Measurements from ENCODE around the gene SMARCA4. TPM values are rescaled to one million over a fixed set of nuclear protein-coding genes. Genes with fewer than 3 reads are reported as not detected.
A peak's percentile ranks its signal among the peaks of the same experiment; 100 is the strongest.
"Not testable (repeated sequence)": the region's sequence is repeated elsewhere in the genome, so short reads cannot be mapped to it uniquely, and the experiment has no call there.

SMARCA4 gene
- total RNA-seq, 4 donors from 2014 or later: 78.4 to 115 (median 81.7) TPM

DNA sequence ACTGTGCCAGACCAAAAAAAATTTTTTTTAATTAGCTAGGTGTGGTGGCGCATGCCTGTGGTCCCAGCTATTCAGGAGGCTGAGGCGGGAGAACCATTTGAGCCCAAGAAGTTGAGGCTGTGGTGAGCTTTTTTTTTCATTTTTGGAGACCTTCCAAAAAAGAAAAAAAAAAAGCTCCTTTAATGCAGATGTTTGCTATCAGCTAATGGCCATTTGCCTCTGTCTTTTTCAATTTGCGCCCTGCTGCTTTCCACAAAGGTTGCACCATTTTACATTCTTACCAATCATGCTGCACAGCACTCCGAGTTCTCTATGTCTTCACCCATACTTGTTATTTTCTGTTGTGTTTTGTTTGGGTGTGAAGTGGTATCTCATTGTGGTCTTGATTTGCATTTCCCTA lies 15.6 kb upstream of the SMARCA4 start:
- TF ChIP-seq, protein P1, sequence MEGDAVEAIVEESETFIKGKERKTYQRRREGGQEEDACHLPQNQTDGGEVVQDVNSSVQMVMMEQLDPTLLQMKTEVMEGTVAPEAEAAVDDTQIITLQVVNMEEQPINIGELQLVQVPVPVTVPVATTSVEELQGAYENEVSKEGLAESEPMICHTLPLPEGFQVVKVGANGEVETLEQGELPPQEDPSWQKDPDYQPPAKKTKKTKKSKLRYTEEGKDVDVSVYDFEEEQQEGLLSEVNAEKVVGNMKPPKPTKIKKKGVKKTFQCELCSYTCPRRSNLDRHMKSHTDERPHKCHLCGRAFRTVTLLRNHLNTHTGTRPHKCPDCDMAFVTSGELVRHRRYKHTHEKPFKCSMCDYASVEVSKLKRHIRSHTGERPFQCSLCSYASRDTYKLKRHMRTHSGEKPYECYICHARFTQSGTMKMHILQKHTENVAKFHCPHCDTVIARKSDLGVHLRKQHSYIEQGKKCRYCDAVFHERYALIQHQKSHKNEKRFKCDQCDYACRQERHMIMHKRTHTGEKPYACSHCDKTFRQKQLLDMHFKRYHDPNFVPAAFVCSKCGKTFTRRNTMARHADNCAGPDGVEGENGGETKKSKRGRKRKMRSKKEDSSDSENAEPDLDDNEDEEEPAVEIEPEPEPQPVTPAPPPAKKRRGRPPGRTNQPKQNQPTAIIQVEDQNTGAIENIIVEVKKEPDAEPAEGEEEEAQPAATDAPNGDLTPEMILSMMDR (IDR thresholded peaks at IDR 0.05): no peak
- TF ChIP-seq POLR2A (IDR thresholded peaks at IDR 0.05): no peak
- intact Hi-C loops (cut with DNase I; ENCODE audit: low total_unique reads): no loop called here
- 86 to 90% methylated on average over 4 of the region's 4 CpGs for WGBS, 2 donors
- no peak overlapping the region for H3K4me3 ChIP-seq (ENCODE audit: low read depth, poor library complexity, severe bottlenecking)
- DNase-seq (ENCODE audit: low spot score in 2 of 2): no peak

- intact Hi-C loops (cut with DNase I; ENCODE audit: low total_unique reads): no loop called here
- WGBS, 2 donors: 62 to 63% methylated on average over 6 of the region's 6 CpGs
- DNase-seq (ENCODE audit: low spot score in 2 of 2): no peak
- no peak overlapping the region for H3K4me3 ChIP-seq (ENCODE audit: low read depth, poor library complexity, severe bottlenecking)
- TF ChIP-seq, protein P1 (IDR thresholded peaks at IDR 0.05): no peak
- TF ChIP-seq POLR2A (IDR thresholded peaks at IDR 0.05): no peak
These were observed 13.7 kb upstream of the SMARCA4 start for GRCh38 chr19:10946958-10947657.

- peak in 1 of 2 donors; percentile 69 for DNase-seq (ENCODE audit: low spot score in 2 of 2)
- intact Hi-C loops (cut with DNase I; ENCODE audit: low total_unique reads): no loop called here
- no peak overlapping the region for H3K4me3 ChIP-seq (ENCODE audit: low read depth, poor library complexity, severe bottlenecking)
- 43 to 69% methylated on average over 6 of the region's 6 CpGs for WGBS, 2 donors
- no peak for TF ChIP-seq POLR2A (IDR thresholded peaks at IDR 0.05)
- TF ChIP-seq, protein P1 (IDR thresholded peaks at IDR 0.05): no peak
These were observed 8.0 kb upstream of the SMARCA4 start for GRCh38 chr19:10952809-10953208.

DNA sequence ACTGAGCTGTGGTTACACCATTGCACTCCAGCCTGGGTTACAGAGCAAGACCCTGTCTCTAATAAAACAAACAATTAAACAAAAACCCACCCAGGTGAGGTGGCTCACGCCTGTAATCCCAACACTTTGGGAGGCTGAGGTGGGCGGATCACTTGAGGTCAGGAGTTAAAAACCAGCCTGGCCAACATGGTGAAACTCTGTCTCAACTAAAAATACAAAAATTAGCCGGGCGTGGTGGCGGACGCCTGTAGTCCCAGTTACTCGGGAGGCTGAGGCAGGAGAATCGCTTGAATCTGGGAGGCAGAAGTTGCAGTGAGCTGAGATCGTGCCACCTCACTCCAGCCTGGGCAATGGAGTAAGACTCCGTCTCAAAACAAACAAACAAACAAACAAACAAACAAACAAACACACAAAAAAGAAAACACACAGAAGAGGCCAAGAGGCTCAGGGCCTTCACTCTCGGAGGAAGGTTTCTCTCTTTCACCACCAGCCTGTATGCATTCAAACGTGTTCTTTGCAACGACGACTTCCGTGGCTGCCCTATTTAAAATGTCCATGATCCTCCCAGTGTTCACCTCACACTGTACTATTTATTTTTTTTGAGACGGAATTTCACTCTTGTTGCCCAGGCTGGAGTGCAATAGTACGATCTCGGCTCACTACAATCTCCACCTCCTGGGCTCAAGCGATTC lies 1.4 kb upstream of the SMARCA4 start:
- intact Hi-C loops (cut with DNase I; ENCODE audit: low total_unique reads); H3K4me3 ChIP-seq (ENCODE audit: low read depth, poor library complexity, severe bottlenecking): not testable (repeated sequence)

GRCh38 chr19:10961073-10961860 lies 437 bp downstream of the SMARCA4 start:
- TF ChIP-seq, protein P1 (IDR thresholded peaks at IDR 0.05): no peak
- TF ChIP-seq POLR2A (IDR thresholded peaks at IDR 0.05): no peak
- 0 to 1% methylated on average over 19 to 45 of the region's 92 CpGs for WGBS, 2 donors
- H3K4me3 ChIP-seq (ENCODE audit: low read depth, poor library complexity, severe bottlenecking): peak overlapping the region; percentile 86
- DNase-seq (ENCODE audit: low spot score in 2 of 2): no peak
- intact Hi-C loops (cut with DNase I; ENCODE audit: low total_unique reads): no loop called here

More for the DNA sequence above, 1.4 kb upstream of the SMARCA4 start:
- DNase-seq (ENCODE audit: low spot score in 2 of 2): not testable (repeated sequence)
- 92 to 95% methylated on average over 19 of the region's 19 CpGs for WGBS, 2 donors

- H3K4me3 ChIP-seq (ENCODE audit: low read depth, poor library complexity, severe bottlenecking): no peak overlapping the region
- TF ChIP-seq, protein P1 (IDR thresholded peaks at IDR 0.05): no peak
- no peak for TF ChIP-seq POLR2A (IDR thresholded peaks at IDR 0.05)
- DNase-seq (ENCODE audit: low spot score in 2 of 2): no peak
- intact Hi-C loops (cut with DNase I; ENCODE audit: low total_unique reads): no loop called here
- 83 to 84% methylated on average over 10 of the region's 10 CpGs for WGBS, 2 donors
These were observed 2.0 kb downstream of the SMARCA4 start for GRCh38 chr19:10962863-10963262.

All from lower leg skin (tissue), 4 donors.